ENCODE results near the gene PACSIN2.
"Not testable (repeated sequence)": the region's sequence is repeated elsewhere in the genome, so short reads cannot be mapped to it uniquely, and the experiment has no call there.

The PACSIN2 gene

GRCh38 chr22:42922374-42923191 is 92.4 kb downstream of the PACSIN2 start:
- peak; percentile 95 for DNase-seq

GRCh38 chr22:42920101-42920820 is 94.7 kb downstream of the PACSIN2 start:
- no peak for DNase-seq

GRCh38 chr22:42919199-42919598 is 95.8 kb downstream of the PACSIN2 start:
- peak; percentile 70 for DNase-seq

- DNase-seq, result no peak
These were observed 96.4 kb downstream of the PACSIN2 start for GRCh38 chr22:42918500-42918899.

- not testable (repeated sequence) for DNase-seq
These were observed 97.6 kb downstream of the PACSIN2 start for GRCh38 chr22:42917358-42917757.

- DNase-seq, result no peak
These were observed 98.8 kb downstream of the PACSIN2 start for GRCh38 chr22:42915980-42916765.

- DNase-seq, result no peak
These were observed 100.4 kb downstream of the PACSIN2 start for GRCh38 chr22:42914511-42915076.

- no peak for DNase-seq
These were observed 101.0 kb downstream of the PACSIN2 start for GRCh38 chr22:42913874-42914510.

- DNase-seq, result peak; percentile 90
These were observed 102.9 kb downstream of the PACSIN2 start for GRCh38 chr22:42912059-42912458.

GRCh38 chr22:42910221-42910942 is 104.6 kb downstream of the PACSIN2 start:
- DNase-seq, result no peak

- no peak for DNase-seq
These were observed 105.4 kb downstream of the PACSIN2 start for GRCh38 chr22:42909363-42910058.

GRCh38 chr22:42908374-42908746 is 106.6 kb downstream of the PACSIN2 start:
- DNase-seq, result no peak

GRCh38 chr22:42907404-42908373 is 107.3 kb downstream of the PACSIN2 start:
- DNase-seq, result no peak

GRCh38 chr22:42906605-42907348 is 108.2 kb downstream of the PACSIN2 start:
- DNase-seq, result no peak

GRCh38 chr22:42905702-42906183 is 109.2 kb downstream of the PACSIN2 start:
- DNase-seq, result no peak

GRCh38 chr22:42905217-42905616 is 109.7 kb downstream of the PACSIN2 start:
- DNase-seq, result no peak

GRCh38 chr22:42904050-42904449 is 110.9 kb downstream of the PACSIN2 start:
- no peak for DNase-seq

- DNase-seq, result no peak
These were observed 112.0 kb downstream of the PACSIN2 start for GRCh38 chr22:42902875-42903510.
